B cell (primary cell): ENCODE measurements around the gene RPL10. TPM values are rescaled to one million over a fixed set of nuclear protein-coding genes. Genes with fewer than 3 reads are reported as not detected.

Experiments
- ATAC-seq: fragments of 200-7000 bp; cut with Tn5 transposase; one replicate; pipeline ENCODE4 v1.10.0; 2021; ENCODE audit warnings: low read depth, mild to moderate bottlenecking, moderate number of reproducible peaks, moderate library complexity
- CTCF ChIA-PET: fragments of 350-600 bp; sonication (Branson Sonifier 250); formaldehyde crosslinking; loops from one replicate; lab custom pipeline; 2021; ENCODE audit warnings: antibody characterized with exemption, inconsistent platforms; lab: Charles Lee
- POLR2A ChIA-PET: fragments of 350-600 bp; sonication (Branson Sonifier 250); formaldehyde crosslinking; loops from one replicate; lab custom pipeline; 2021; ENCODE audit warnings: antibody characterized with exemption; lab: Charles Lee
- DNase-seq: peaks from one replicate; pipeline ENCODE4 v3.0.0; 2013
- H2AFZ ChIP-seq: 2 replicates; pipeline ENCODE4 v1.6.1; 2012; ENCODE audit warnings: mild to moderate bottlenecking, low read depth, low read length; ENCODE audit not compliant: insufficient read depth, poor library complexity, severe bottlenecking
- H3K27ac ChIP-seq, 2 donors: 1 replicate in 1 of 2; 2 replicates in 1 of 2; pipeline ENCODE4 v1.5.1; 2012 to 2013; ENCODE audit warnings: low read length in 2 of 2, mild to moderate bottlenecking in 2 of 2, moderate library complexity in 1 of 2
- H3K27me3 ChIP-seq, 4 experiments: fragments of 200-600 bp in 1 of 4; sonication (generic) in 1 of 4; replicated peaks in 1 of 4; 1 replicate in 2 of 4; 2 replicates in 2 of 4; pipeline versions ENCODE4 v1.6.1 to v1.7.0; 2013 to 2016; ENCODE audit warnings: low read length in 3 of 4, mild to moderate bottlenecking in 2 of 4, mixed read lengths in 1 of 4, moderate library complexity in 1 of 4; ENCODE audit not compliant: insufficient read depth in 4 of 4, control insufficient read depth in 3 of 4; ENCODE audit errors: control extremely low read depth in 1 of 4
- H3K36me3 ChIP-seq, 2 experiments: replicated peaks in 1 of 2; 1 replicate in 1 of 2; 2 replicates in 1 of 2; pipeline versions ENCODE4 v1.6.1 to v1.7.1; 2013; ENCODE audit warnings: low read length in 1 of 2; ENCODE audit not compliant: insufficient read depth in 2 of 2, control insufficient read depth in 1 of 2; ENCODE audit errors: control extremely low read depth in 1 of 2, extremely low read depth in 1 of 2
- H3K4me1 ChIP-seq, 2 donors: fragments of 200-600 bp in 1 of 2; sonication (generic) in 1 of 2; 1 replicate in 1 of 2; 2 replicates in 1 of 2; pipeline versions ENCODE4 v1.5.1 to v1.6.1; 2013 to 2017; ENCODE audit warnings: low read length in 2 of 2; ENCODE audit not compliant: control insufficient read depth in 2 of 2, insufficient read depth in 2 of 2
- H3K4me2 ChIP-seq: replicated peaks from 2 replicates; pipeline ENCODE3; 2012; ENCODE audit warnings: mild to moderate bottlenecking, low read depth, low read length; ENCODE audit not compliant: poor library complexity, severe bottlenecking
- H3K4me3 ChIP-seq, 5 experiments: fragments of 200-600 bp in 1 of 5; sonication (generic) in 1 of 5; 1 replicate in 3 of 5; 2 replicates in 2 of 5; pipeline versions ENCODE4 v1.5.1 to v1.7.0; 2011 to 2016; ENCODE audit warnings: low read length in 4 of 5, mild to moderate bottlenecking in 4 of 5, low read depth in 2 of 5, control low read depth in 1 of 5, moderate library complexity in 1 of 5; ENCODE audit not compliant: insufficient read depth in 1 of 5; ENCODE audit errors: control extremely low read depth in 1 of 5, extremely low read depth in 1 of 5
- H3K79me2 ChIP-seq: fragments of 200-600 bp; sonication (generic); one replicate; pipeline ENCODE4 v1.6.0; 2016; ENCODE audit warnings: low read length; ENCODE audit not compliant: control insufficient read depth, insufficient read depth
- H3K9ac ChIP-seq: fragments of 200-600 bp; sonication (generic); 2 replicates; pipeline ENCODE4 v1.6.1; 2017; ENCODE audit warnings: mild to moderate bottlenecking, low read length, moderate library complexity
- H3K9me3 ChIP-seq, 3 donors: one replicate each; pipeline versions ENCODE4 v1.6.1 to v1.7.1; 2013; ENCODE audit warnings: low read length in 2 of 3; ENCODE audit not compliant: control insufficient read depth in 2 of 3, insufficient read depth in 1 of 3; ENCODE audit errors: control extremely low read depth in 1 of 3
- H4K20me1 ChIP-seq: 2 replicates; pipeline ENCODE4 v1.6.0; 2012; ENCODE audit warnings: mild to moderate bottlenecking, low read length; ENCODE audit not compliant: insufficient read depth, control insufficient read depth, poor library complexity, severe bottlenecking
- H3K27ac Mint-ChIP-seq: one replicate; pipeline ENCODE4 v1.8.0; 2021; ENCODE audit warnings: mixed read lengths
- H3K27me3 Mint-ChIP-seq: one replicate; pipeline ENCODE4 v1.8.0; 2021; ENCODE audit warnings: mixed read lengths
- H3K4me1 Mint-ChIP-seq: one replicate; pipeline ENCODE4 v1.8.0; 2021; ENCODE audit warnings: mixed read lengths
- H3K4me3 Mint-ChIP-seq: one replicate; pipeline ENCODE4 v1.8.0; 2021; ENCODE audit warnings: mixed read lengths
- H3K9me3 Mint-ChIP-seq: one replicate; pipeline ENCODE4 v1.8.0; 2022; ENCODE audit warnings: mixed read lengths; ENCODE audit not compliant: insufficient read depth
- CTCF ChIP-seq: fragments of 200-600 bp; IDR thresholded peaks from one replicate; pipeline ENCODE4 v1.8.0; 2022; ENCODE audit warnings: antibody characterized with exemption, mild to moderate bottlenecking
- EZH2 ChIP-seq: IDR thresholded peaks from 2 replicates; pipeline ENCODE4 v1.6.1; 2012; ENCODE audit warnings: borderline replicate concordance, low read depth, mild to moderate bottlenecking, moderate library complexity, low read length; ENCODE audit not compliant: insufficient read depth, poor library complexity, severe bottlenecking
- WGBS: methylation state at CpG from one replicate; pipeline ENCODE4 v1.1.5; 2013; ENCODE audit warnings: missing lambda C conversion rate; ENCODE audit not compliant: insufficient coverage; 5-methylcytosine and 5-hydroxymethylcytosine counted together
- intact Hi-C: fragments of 100-400 bp; cut with micrococcal nuclease; formaldehyde crosslinking; loops from one replicate; pipeline ENCODE4 v1.10.0; 2022
- polyA plus RNA-seq: library from polyadenylated mRNA; depleted of rRNA; stranded (reverse); fragments of >200 nt; gene quantifications from 2 replicates; pipeline ENCODE4 v1.2.3, GENCODE V29; 2012
- total RNA-seq, 2 donors: library from RNA; stranded (reverse); fragments of 120-200 nt in 1 of 2; gene quantifications; 1 replicate in 1 of 2; 2 replicates in 1 of 2; pipeline versions ENCODE4 v1.2.3 to v1.2.4, GENCODE V29; 2013 to 2022

RPL10 gene
- total and polyA plus RNA-seq, 2 donors (not counting 1 experiment from before 2014, with no cell fraction given), result 4,073 to 16,482 TPM

- no peaks in the 10 kb centered on the region for H4K20me1 ChIP-seq
- H3K4me1 ChIP-seq, result peaks cover 27 to 48% of the 10 kb centered on the region in 2 donors
- H3K9me3 ChIP-seq, result no peaks in the 10 kb centered on the region
- H3K4me3 ChIP-seq, result peak overlapping the region in 4 of 5 experiments; percentile 15 to 46 (median 29)
- ATAC-seq, result no peak
- H3K27me3 Mint-ChIP-seq, result no peaks in the 10 kb centered on the region
- peak overlapping the region; percentile 74 for H3K4me2 ChIP-seq
- H3K27ac Mint-ChIP-seq, result peak overlapping the region; percentile 59
- peak; percentile 57 for DNase-seq
- H3K27me3 ChIP-seq, result no peaks in the 10 kb centered on the region
- no peaks in the 10 kb centered on the region for H3K36me3 ChIP-seq
- 21% methylated on average over 11 of the region's 23 CpGs for WGBS
- intact Hi-C loops, result loop anchor here (1.0 to 10.0 kb wide), 3 partner anchors 144 to 279 kb away; partner anchors contain the start of genes FAM3A and MECP2
- no peak overlapping the region for H3K27ac ChIP-seq
- H3K9ac ChIP-seq, result peak overlapping the region; percentile 29
- ChIA-PET CTCF (interaction anchor here (0.6 to 3.2 kb wide), 18 partner anchors 8 to 232 kb away, joined by 3 to 45 read pairs (median 4); partner anchors contain the start of genes ATP6AP1, RPL10 and SLC10A3), POLR2A (interaction anchor here (0.6 to 1.1 kb wide), 3 partner anchors 25 to 153 kb away, joined by 3 read pairs; partner anchors contain the start of gene SLC10A3)
- peak overlapping the region; percentile 70 for H3K4me3 Mint-ChIP-seq
- peaks cover 25% of the 10 kb centered on the region for H3K4me1 Mint-ChIP-seq
- peaks cover 20% of the 10 kb centered on the region for H3K79me2 ChIP-seq
- TF ChIP-seq CTCF, result peak; percentile 46
- no peak for TF ChIP-seq EZH2
- H3K9me3 Mint-ChIP-seq, result no peaks in the 10 kb centered on the region
- H2AFZ ChIP-seq, result peak overlapping the region; percentile 22
These were observed 24.6 kb upstream of the RPL10 start for GRCh38 chrX:154373340-154374306.
